C4-2B (cell line): Measurements from ENCODE around the gene SLC49A4.

ENCODE experiments used
- CTCF ChIP-seq: fragments of 450-650 bp; conservative IDR thresholded peaks from 2 replicates; pipeline ENCODE4 v1.5.1; 2017; ENCODE audit warnings: mild to moderate bottlenecking
- ZFX ChIP-seq: fragments of 450-650 bp; IDR thresholded peaks from 2 replicates; pipeline ENCODE4 v1.6.1; 2017

- TF ChIP-seq CTCF (no peak), ZFX (no peak)
Measured at GRCh38 chr3:122868322-122868721, 73.5 kb downstream of the SLC49A4 start.
